Measurements from ENCODE around the gene TBCE. TPM values are rescaled to one million over a fixed set of nuclear protein-coding genes. Genes with fewer than 3 reads are reported as not detected.

TBCE gene
- total and polyA plus RNA-seq, 4 experiments from 2014 or later = 17.0 to 19.1 (median 18.1) TPM

- Mint-ChIP-seq H3K27me3 (no peaks in the 10 kb centered on the region), H3K4me1 (peaks cover 11 to 32% (median 31%) of the 10 kb centered on the region in 4 donors), H3K9me3 (peaks cover 0 to 6% (median 0%) of the 10 kb centered on the region in 8 donors), H3K36me3 (peaks cover 3 to 26% of the 10 kb centered on the region in 2 donors), H3K4me3 (no peak overlapping the region), H3K27ac (peak overlapping the region in 1 of 7 donors; percentile 87)
- Histone ChIP-seq H3K4me1 (ENCODE audit: insufficient read depth, low read length) (peaks cover 54% of the 10 kb centered on the region), H3K9me3 (ENCODE audit: control insufficient read depth in 1 of 2, low read length in 2 of 2) (no peaks in the 10 kb centered on the region), H3K36me3 (ENCODE audit: insufficient read depth, low read length) (peaks cover 2% of the 10 kb centered on the region), H3K4me3 (ENCODE audit: low read length in 2 of 2) (peak overlapping the region; percentile 55 to 80), H3K27ac (ENCODE audit: low read depth, low read length) (peak overlapping the region; percentile 89), H3K27me3 (ENCODE audit: insufficient read depth, low read length) (no peaks in the 10 kb centered on the region)
- intact Hi-C loops (cut with micrococcal nuclease) = no loop called here
- ChIA-PET POLR2A (ENCODE audit: partially characterized antibody) (interaction anchor here (0.7 to 1.6 kb wide), 3 partner anchors 20 to 204 kb away, joined by 3 to 6 read pairs (median 4); no protein-coding TSS in a partner anchor), CTCF (ENCODE audit: partially characterized antibody) (interaction anchor here (0.7 to 2.9 kb wide), 8 partner anchors 10 to 208 kb away, joined by 3 to 16 read pairs (median 3); no protein-coding TSS in a partner anchor)
- DNase-seq = no peak
These were observed 36.3 kb upstream of the TBCE start for GRCh38 chr1:235330918-235331285.

- Mint-ChIP-seq H3K27me3 (no peaks in the 10 kb centered on the region), H3K36me3 (peaks cover 3 to 26% of the 10 kb centered on the region in 2 donors), H3K4me1 (peaks cover 6 to 30% (median 28%) of the 10 kb centered on the region in 4 donors), H3K27ac (peak overlapping the region in 1 of 7 donors; percentile 87), H3K4me3 (peak overlapping the region in 1 of 8 donors; percentile 14), H3K9me3 (peaks cover 0 to 6% (median 0%) of the 10 kb centered on the region in 8 donors)
- Histone ChIP-seq H3K4me1 (ENCODE audit: insufficient read depth, low read length) (peaks cover 51% of the 10 kb centered on the region), H3K4me3 (ENCODE audit: low read length in 2 of 2) (peak overlapping the region in 1 of 2 donors; percentile 80), H3K27ac (ENCODE audit: low read depth, low read length) (peak overlapping the region; percentile 89), H3K27me3 (ENCODE audit: insufficient read depth, low read length) (no peaks in the 10 kb centered on the region), H3K36me3 (ENCODE audit: insufficient read depth, low read length) (peaks cover 2% of the 10 kb centered on the region), H3K9me3 (ENCODE audit: control insufficient read depth in 1 of 2, low read length in 2 of 2) (no peaks in the 10 kb centered on the region)
- DNase-seq = no peak
- POLR2A ChIA-PET (ENCODE audit: partially characterized antibody) = interaction anchor here (0.7 to 1.3 kb wide), 2 partner anchors 20 to 205 kb away, joined by 3 to 4 read pairs; no protein-coding TSS in a partner anchor
- CTCF ChIA-PET (ENCODE audit: partially characterized antibody) = interaction anchor here (0.7 to 2.9 kb wide), 7 partner anchors 10 to 209 kb away, joined by 3 to 16 read pairs (median 3); no protein-coding TSS in a partner anchor
- intact Hi-C loops (cut with micrococcal nuclease) = no loop called here
These were observed 35.8 kb upstream of the TBCE start for GRCh38 chr1:235331401-235331800.

DNA sequence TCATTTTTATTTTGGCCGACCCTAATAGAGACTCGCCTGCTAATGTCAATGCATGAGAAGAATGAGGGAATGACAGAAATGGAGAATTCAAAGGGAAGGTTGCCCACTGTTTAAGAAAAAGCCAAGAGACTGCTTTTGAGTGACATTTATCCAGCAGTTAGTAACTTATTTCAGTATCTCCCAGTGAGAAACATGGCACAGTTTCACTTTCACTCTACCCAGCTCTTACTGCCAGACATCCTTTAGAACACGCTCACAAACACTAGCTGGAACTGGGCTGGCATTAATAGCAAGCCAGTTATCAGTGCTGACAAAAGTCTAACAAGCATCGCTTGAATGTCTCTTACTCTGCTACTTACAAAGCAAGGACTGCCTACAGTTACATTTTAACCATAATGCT lies 30.3 kb upstream of the TBCE start:
- Histone ChIP-seq H3K4me3 (ENCODE audit: low read length in 2 of 2) (peak overlapping the region in 1 of 2 donors; percentile 20), H3K27ac (ENCODE audit: low read depth, low read length) (peak overlapping the region; percentile 49), H3K27me3 (ENCODE audit: insufficient read depth, low read length) (no peaks in the 10 kb centered on the region), H3K9me3 (ENCODE audit: control insufficient read depth in 1 of 2, low read length in 2 of 2) (no peaks in the 10 kb centered on the region), H3K4me1 (ENCODE audit: insufficient read depth, low read length) (peaks cover 40% of the 10 kb centered on the region), H3K36me3 (ENCODE audit: insufficient read depth, low read length) (peaks cover 13% of the 10 kb centered on the region)
- Mint-ChIP-seq H3K9me3 (no peaks in the 10 kb centered on the region), H3K36me3 (peaks cover 8 to 28% of the 10 kb centered on the region in 2 donors), H3K27me3 (no peaks in the 10 kb centered on the region), H3K4me3 (peak overlapping the region; percentile 70 to 87 (median 79)), H3K4me1 (peaks cover 20 to 31% (median 21%) of the 10 kb centered on the region in 4 donors), H3K27ac (peak overlapping the region; percentile 62 to 95 (median 89))
- intact Hi-C loops (cut with micrococcal nuclease) = loop anchor here (2.0 to 5.0 kb wide), 2 partner anchors 30 to 235 kb away; partner anchors contain the start of gene TBCE
- peak; percentile 36 to 56 (median 50) for DNase-seq
- CTCF ChIA-PET (ENCODE audit: partially characterized antibody) = interaction anchor here (1.0 kb wide), 1 partner anchor 79 kb away, joined by 3 read pairs; no protein-coding TSS in a partner anchor
- POLR2A ChIA-PET (ENCODE audit: partially characterized antibody) = interaction anchor here (1.1 to 2.4 kb wide), 2 partner anchors 8 to 10 kb away, joined by 3 to 11 read pairs; partner anchors contain the start of genes ARID4B and GGPS1

GRCh38 chr1:235339746-235340145 lies 27.5 kb upstream of the TBCE start:
- DNase-seq = no peak
- CTCF ChIA-PET (ENCODE audit: partially characterized antibody) = interaction anchor here (2.9 kb wide), 1 partner anchor 77 kb away, joined by 7 read pairs; no protein-coding TSS in a partner anchor
- no peaks in the 10 kb centered on the region for H3K27me3 Mint-ChIP-seq
- no peak overlapping the region for H3K4me3 Mint-ChIP-seq
- H3K9me3 Mint-ChIP-seq = no peaks in the 10 kb centered on the region
- POLR2A ChIA-PET (ENCODE audit: partially characterized antibody) = interaction anchor here (0.9 to 1.2 kb wide), 2 partner anchors 10 to 11 kb away, joined by 3 to 5 read pairs; partner anchors contain the start of gene GGPS1
- H3K27ac Mint-ChIP-seq = peak overlapping the region; percentile 5 to 81 (median 35)
- peaks cover 10 to 22% (median 17%) of the 10 kb centered on the region in 4 donors for H3K4me1 Mint-ChIP-seq
- no peak overlapping the region for H3K4me3 ChIP-seq (ENCODE audit: low read length in 2 of 2)
- peaks cover 20% of the 10 kb centered on the region for H3K4me1 ChIP-seq (ENCODE audit: insufficient read depth, low read length)
- no peaks in the 10 kb centered on the region for H3K9me3 ChIP-seq (ENCODE audit: control insufficient read depth in 1 of 2, low read length in 2 of 2)
- no peak overlapping the region for H3K27ac ChIP-seq (ENCODE audit: low read depth, low read length)
- intact Hi-C loops (cut with micrococcal nuclease) = loop anchor here (5.0 kb wide), 1 partner anchor 237 kb away; no protein-coding TSS in a partner anchor
- peaks cover 23% of the 10 kb centered on the region for H3K36me3 ChIP-seq (ENCODE audit: insufficient read depth, low read length)
- no peaks in the 10 kb centered on the region for H3K27me3 ChIP-seq (ENCODE audit: insufficient read depth, low read length)
- peaks cover 25 to 43% of the 10 kb centered on the region in 2 donors for H3K36me3 Mint-ChIP-seq

DNA sequence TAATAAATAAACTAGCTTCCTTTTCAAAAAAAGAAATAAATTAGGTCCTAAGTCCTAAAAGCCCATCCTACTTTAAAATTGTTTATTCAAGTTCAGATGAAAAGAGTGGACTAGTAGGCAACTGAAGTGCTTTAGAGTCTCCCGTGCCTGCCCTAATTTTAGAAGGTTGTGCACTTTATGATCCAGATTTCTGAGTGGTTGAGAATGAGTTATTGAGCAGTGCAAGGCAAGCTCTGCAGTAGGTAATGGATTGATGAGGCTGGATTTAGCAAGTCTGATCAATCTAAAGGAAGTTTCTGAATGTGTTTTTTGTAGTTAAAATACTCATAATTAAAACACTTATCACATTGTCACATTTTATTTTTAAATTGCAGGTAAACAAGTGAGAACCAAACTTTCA lies 25.9 kb upstream of the TBCE start:
- no peak overlapping the region for H3K27ac ChIP-seq (ENCODE audit: low read depth, low read length)
- Mint-ChIP-seq H3K27me3 (no peaks in the 10 kb centered on the region), H3K27ac (no peak overlapping the region), H3K9me3 (no peaks in the 10 kb centered on the region), H3K4me1 (peaks cover 16 to 30% (median 20%) of the 10 kb centered on the region in 4 donors), H3K36me3 (peaks cover 36 to 48% of the 10 kb centered on the region in 2 donors), H3K4me3 (no peak overlapping the region)
- intact Hi-C loops (cut with micrococcal nuclease) = no loop called here
- H3K4me1 ChIP-seq (ENCODE audit: insufficient read depth, low read length) = peaks cover 18% of the 10 kb centered on the region
- no peaks in the 10 kb centered on the region for H3K9me3 ChIP-seq (ENCODE audit: control insufficient read depth in 1 of 2, low read length in 2 of 2)
- POLR2A ChIA-PET (ENCODE audit: partially characterized antibody) = interaction anchor here (0.6 kb wide), 1 partner anchor 242 kb away, joined by 3 read pairs; no protein-coding TSS in a partner anchor
- CTCF ChIA-PET (ENCODE audit: partially characterized antibody) = interaction anchor here (0.7 to 2.9 kb wide), 3 partner anchors 10 to 259 kb away, joined by 3 to 7 read pairs (median 6); no protein-coding TSS in a partner anchor
- no peak overlapping the region for H3K4me3 ChIP-seq (ENCODE audit: low read length in 2 of 2)
- no peaks in the 10 kb centered on the region for H3K27me3 ChIP-seq (ENCODE audit: insufficient read depth, low read length)
- no peak for DNase-seq
- peaks cover 20% of the 10 kb centered on the region for H3K36me3 ChIP-seq (ENCODE audit: insufficient read depth, low read length)

- Histone ChIP-seq H3K4me1 (ENCODE audit: insufficient read depth, low read length) (peaks cover 11% of the 10 kb centered on the region), H3K4me3 (ENCODE audit: low read length in 2 of 2) (no peak overlapping the region), H3K27me3 (ENCODE audit: insufficient read depth, low read length) (no peaks in the 10 kb centered on the region), H3K27ac (ENCODE audit: low read depth, low read length) (no peak overlapping the region), H3K36me3 (ENCODE audit: insufficient read depth, low read length) (peaks cover 20% of the 10 kb centered on the region), H3K9me3 (ENCODE audit: control insufficient read depth in 1 of 2, low read length in 2 of 2) (no peaks in the 10 kb centered on the region)
- POLR2A ChIA-PET (ENCODE audit: partially characterized antibody) = interaction anchor here (1.2 kb wide), 1 partner anchor 10 kb away, joined by 3 read pairs; no protein-coding TSS in a partner anchor
- intact Hi-C loops (cut with micrococcal nuclease) = no loop called here
- no peaks in the 10 kb centered on the region for H3K9me3 Mint-ChIP-seq
- H3K4me1 Mint-ChIP-seq = peaks cover 11 to 24% (median 16%) of the 10 kb centered on the region in 4 donors
- peak overlapping the region in 3 of 7 donors; percentile 25 to 89 (median 27) for H3K27ac Mint-ChIP-seq
- CTCF ChIA-PET (ENCODE audit: partially characterized antibody) = interaction anchor here (1.2 to 1.7 kb wide), 2 partner anchors 11 to 84 kb away, joined by 3 to 6 read pairs; no protein-coding TSS in a partner anchor
- no peak overlapping the region for H3K4me3 Mint-ChIP-seq
- H3K27me3 Mint-ChIP-seq = no peaks in the 10 kb centered on the region
- no peak for DNase-seq
- H3K36me3 Mint-ChIP-seq = peaks cover 31 to 44% of the 10 kb centered on the region in 2 donors
These were observed 25.2 kb upstream of the TBCE start for GRCh38 chr1:235342039-235342438.

DNA sequence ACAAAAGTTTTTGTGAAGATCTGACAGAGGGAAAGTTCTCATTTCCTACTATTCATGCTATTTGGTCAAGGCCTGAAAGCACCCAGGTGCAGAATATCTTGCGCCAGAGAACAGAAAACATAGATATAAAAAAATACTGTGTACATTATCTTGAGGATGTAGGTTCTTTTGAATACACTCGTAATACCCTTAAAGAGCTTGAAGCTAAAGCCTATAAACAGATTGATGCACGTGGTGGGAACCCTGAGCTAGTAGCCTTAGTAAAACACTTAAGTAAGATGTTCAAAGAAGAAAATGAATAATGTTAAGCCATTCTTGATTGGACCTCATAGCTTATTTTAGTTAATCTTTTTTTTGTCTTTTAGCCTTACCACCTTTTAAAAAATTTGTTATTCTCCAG lies 24.8 kb upstream of the TBCE start:
- Histone ChIP-seq H3K27me3 (ENCODE audit: insufficient read depth, low read length) (no peaks in the 10 kb centered on the region), H3K36me3 (ENCODE audit: insufficient read depth, low read length) (peaks cover 20% of the 10 kb centered on the region), H3K4me3 (ENCODE audit: low read length in 2 of 2) (no peak overlapping the region), H3K9me3 (ENCODE audit: control insufficient read depth in 1 of 2, low read length in 2 of 2) (no peaks in the 10 kb centered on the region), H3K4me1 (ENCODE audit: insufficient read depth, low read length) (peaks cover 6% of the 10 kb centered on the region), H3K27ac (ENCODE audit: low read depth, low read length) (no peak overlapping the region)
- POLR2A ChIA-PET (ENCODE audit: partially characterized antibody) = interaction anchor here (1.2 kb wide), 1 partner anchor 10 kb away, joined by 3 read pairs; no protein-coding TSS in a partner anchor
- CTCF ChIA-PET (ENCODE audit: partially characterized antibody) = interaction anchor here (1.2 kb wide), 1 partner anchor 84 kb away, joined by 3 read pairs; no protein-coding TSS in a partner anchor
- intact Hi-C loops (cut with micrococcal nuclease) = no loop called here
- H3K4me3 Mint-ChIP-seq = no peak overlapping the region
- no peak for DNase-seq
- peaks cover 8 to 22% (median 15%) of the 10 kb centered on the region in 4 donors for H3K4me1 Mint-ChIP-seq
- peaks cover 29 to 43% of the 10 kb centered on the region in 2 donors for H3K36me3 Mint-ChIP-seq
- H3K27me3 Mint-ChIP-seq = no peaks in the 10 kb centered on the region
- H3K9me3 Mint-ChIP-seq = no peaks in the 10 kb centered on the region
- H3K27ac Mint-ChIP-seq = peak overlapping the region in 3 of 7 donors; percentile 25 to 89 (median 27)
